Neural cell (in vitro differentiated cells): ENCODE data around the gene PTMS. TPM values are rescaled to one million over a fixed set of nuclear protein-coding genes. Genes with fewer than 3 reads are reported as not detected.

ENCODE experiments used
- H2AFZ ChIP-seq: fragments of 200-600, 300-800 bp; sonication (generic), shearing (Covaris generic); 2 replicates; pipeline ENCODE4 v1.6.0; 2014; ENCODE audit warnings: low read depth, mild to moderate bottlenecking, antibody characterized with exemption, low read length, moderate library complexity
- H3F3A ChIP-seq: fragments of 200-600 bp; shearing (Covaris generic); 2 replicates; pipeline ENCODE4 v1.6.1; 2016; ENCODE audit warnings: mild to moderate bottlenecking, moderate library complexity, mixed read lengths, antibody characterized with exemption, low read length; ENCODE audit not compliant: insufficient read depth, poor library complexity, severe bottlenecking
- H3K27ac ChIP-seq: fragments of 200-600, 300-800 bp; sonication (generic), shearing (Covaris generic); 2 replicates; pipeline ENCODE4 v1.5.1; 2014; ENCODE audit warnings: mild to moderate bottlenecking, low read length, moderate library complexity
- H3K27me3 ChIP-seq: fragments of 300-800, 200-600 bp; sonication (generic), shearing (Covaris generic); 2 replicates; pipeline ENCODE4 v1.6.0; 2014; ENCODE audit warnings: mild to moderate bottlenecking, low read depth, low read length, moderate library complexity; ENCODE audit not compliant: insufficient read depth
- H3K36me3 ChIP-seq: fragments of 300-800, 200-600 bp; sonication (generic), shearing (Covaris generic); 2 replicates; pipeline ENCODE4 v1.5.1; 2014; ENCODE audit warnings: mild to moderate bottlenecking, antibody characterized with exemption, low read length, moderate library complexity; ENCODE audit not compliant: insufficient read depth
- H3K4me2 ChIP-seq: fragments of 300-800, 200-600 bp; sonication (generic), shearing (Covaris generic); 2 replicates; pipeline ENCODE4 v1.6.0; 2014; ENCODE audit warnings: mild to moderate bottlenecking, low read length
- H3K4me3 ChIP-seq: fragments of 300-800, 200-600 bp; sonication (generic), shearing (Covaris generic); 2 replicates; pipeline ENCODE4 v1.5.1; 2014; ENCODE audit warnings: mild to moderate bottlenecking, low read length, moderate library complexity
- H3K79me2 ChIP-seq: fragments of 200-600 bp; shearing (Covaris generic); replicated peaks from 2 replicates; pipeline ENCODE4 v1.6.0; 2014; ENCODE audit warnings: mild to moderate bottlenecking, low read length, moderate library complexity; ENCODE audit not compliant: insufficient read depth
- H3K9ac ChIP-seq: fragments of 300-800, 200-600 bp; sonication (generic), shearing (Covaris generic); 2 replicates; pipeline ENCODE4 v1.6.1; 2016; ENCODE audit warnings: mild to moderate bottlenecking, low read length, mixed read lengths
- H3K9me2 ChIP-seq: fragments of 200-600 bp; shearing (Covaris generic); 2 replicates; pipeline ENCODE4 v1.6.1; 2016; ENCODE audit warnings: mild to moderate bottlenecking, low read length, mixed read lengths; ENCODE audit not compliant: insufficient read depth
- H3K9me3 ChIP-seq: fragments of 200-600, 300-800 bp; sonication (generic), shearing (Covaris generic); 2 replicates; pipeline ENCODE4 v1.6.1; 2016; ENCODE audit warnings: mild to moderate bottlenecking, mixed run types, low read length, moderate library complexity, mixed read lengths
- H4K20me1 ChIP-seq: fragments of 200-600 bp; shearing (Covaris generic); 2 replicates; pipeline ENCODE4 v1.6.1; 2016; ENCODE audit warnings: mild to moderate bottlenecking, mixed run types; ENCODE audit not compliant: insufficient read depth
- EP300 ChIP-seq: fragments of 450-650 bp; conservative IDR thresholded peaks from 2 replicates; pipeline ENCODE4 v1.6.1; 2014; ENCODE audit warnings: antibody characterized with exemption, mild to moderate bottlenecking, moderate library complexity; ENCODE audit not compliant: poor library complexity, severe bottlenecking
- EZH2 ChIP-seq: fragments of 200-600, 300-800 bp; shearing (Covaris generic), sonication (generic); IDR thresholded peaks from 2 replicates; pipeline ENCODE4 v1.6.1; 2014; ENCODE audit warnings: antibody characterized with exemption, low read length, borderline replicate concordance, mild to moderate bottlenecking; ENCODE audit not compliant: insufficient read depth, poor library complexity, severe bottlenecking
- MXI1 ChIP-seq: fragments of 450-650 bp; conservative IDR thresholded peaks from 2 replicates; pipeline ENCODE4 v1.6.1; 2014; ENCODE audit warnings: antibody characterized with exemption, mild to moderate bottlenecking; ENCODE audit not compliant: poor library complexity, severe bottlenecking
- POLR2AphosphoS5 ChIP-seq: IDR thresholded peaks from 2 replicates; pipeline ENCODE4 v1.6.1; 2012
- RAD21 ChIP-seq: fragments of 450-650 bp; conservative IDR thresholded peaks from 2 replicates; pipeline ENCODE4 v1.6.1; 2014; ENCODE audit warnings: antibody characterized with exemption, mild to moderate bottlenecking, moderate library complexity
- SMC3 ChIP-seq: fragments of 450-650 bp; conservative IDR thresholded peaks from 2 replicates; pipeline ENCODE4 v1.6.1; 2014; ENCODE audit warnings: antibody characterized with exemption, mild to moderate bottlenecking, moderate library complexity; ENCODE audit not compliant: poor library complexity
- TAF1 ChIP-seq: IDR thresholded peaks from 2 replicates; pipeline ENCODE4 v1.6.1; 2012; ENCODE audit warnings: low read depth
- polyA plus RNA-seq: library from polyadenylated mRNA; depleted of rRNA; stranded (reverse); fragments of >200 nt; gene quantifications from 2 replicates; pipeline ENCODE4 v1.2.3, GENCODE V29; 2014
- TF ChIP-seq, protein P1 (sequence below): fragments of 450-650 bp; IDR thresholded peaks from 2 replicates; pipeline ENCODE4 v1.5.1; 2014; ENCODE audit warnings: antibody characterized with exemption, mild to moderate bottlenecking, moderate library complexity; ENCODE audit not compliant: poor library complexity, severe bottlenecking
- TF ChIP-seq, protein P2 (sequence below): IDR thresholded peaks from 2 replicates; pipeline ENCODE4 v1.6.1; 2012; ENCODE audit warnings: borderline replicate concordance

PTMS gene
- polyA plus RNA-seq, 1 donor from 2014 or later, result 557 TPM

DNA sequence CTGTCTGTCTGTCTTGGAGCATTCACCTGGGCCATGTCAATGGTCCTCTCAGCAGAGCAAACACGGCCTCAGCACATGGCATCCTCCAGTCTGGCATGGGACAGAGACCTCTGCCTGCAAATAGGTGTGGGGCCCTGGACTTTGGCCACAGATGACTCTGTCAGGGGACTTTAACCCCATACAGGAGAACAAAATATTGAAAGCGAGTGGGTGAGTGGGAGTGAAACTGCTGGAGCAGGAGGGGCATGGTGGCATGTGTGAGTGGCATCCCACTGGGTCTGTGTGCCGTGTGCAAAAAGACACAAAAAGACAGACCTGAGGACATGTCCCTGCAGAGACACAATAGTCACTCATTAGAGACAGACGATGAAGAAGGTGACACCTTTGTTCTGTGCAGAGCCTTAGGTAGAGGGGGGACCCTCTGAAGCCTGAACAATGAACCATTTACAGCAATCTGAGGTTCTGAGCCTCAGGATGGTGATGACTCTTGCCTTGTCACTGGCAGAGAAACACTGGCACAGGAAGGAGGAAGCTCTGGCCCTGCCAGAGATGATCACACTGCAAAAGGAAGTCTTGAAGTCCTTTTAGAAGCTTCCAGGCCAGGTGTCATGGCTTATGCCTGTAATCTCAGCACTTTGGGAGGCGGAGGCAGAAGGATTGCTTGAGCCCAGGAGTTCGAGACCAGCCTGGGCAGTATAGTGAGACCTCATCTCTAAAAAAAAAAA lies 13.7 kb downstream of the PTMS start:
- Histone ChIP-seq H3K9ac (peak overlapping the region; percentile 62), H3K27ac (peak overlapping the region; percentile 79), H4K20me1 (no peaks in the 10 kb centered on the region), H2AFZ (no peak overlapping the region), H3K27me3 (no peaks in the 10 kb centered on the region), H3K4me3 (no peak overlapping the region), H3K9me3 (no peaks in the 10 kb centered on the region), H3K9me2 (no peaks in the 10 kb centered on the region), H3K36me3 (peaks cover 3% of the 10 kb centered on the region), H3K4me2 (no peak overlapping the region), H3F3A (no peaks in the 10 kb centered on the region), H3K79me2 (no peaks in the 10 kb centered on the region)
- no peak for TF ChIP-seq TAF1
- TF ChIP-seq SMC3, result no peak
- TF ChIP-seq EP300, result no peak
- TF ChIP-seq, protein P1, sequence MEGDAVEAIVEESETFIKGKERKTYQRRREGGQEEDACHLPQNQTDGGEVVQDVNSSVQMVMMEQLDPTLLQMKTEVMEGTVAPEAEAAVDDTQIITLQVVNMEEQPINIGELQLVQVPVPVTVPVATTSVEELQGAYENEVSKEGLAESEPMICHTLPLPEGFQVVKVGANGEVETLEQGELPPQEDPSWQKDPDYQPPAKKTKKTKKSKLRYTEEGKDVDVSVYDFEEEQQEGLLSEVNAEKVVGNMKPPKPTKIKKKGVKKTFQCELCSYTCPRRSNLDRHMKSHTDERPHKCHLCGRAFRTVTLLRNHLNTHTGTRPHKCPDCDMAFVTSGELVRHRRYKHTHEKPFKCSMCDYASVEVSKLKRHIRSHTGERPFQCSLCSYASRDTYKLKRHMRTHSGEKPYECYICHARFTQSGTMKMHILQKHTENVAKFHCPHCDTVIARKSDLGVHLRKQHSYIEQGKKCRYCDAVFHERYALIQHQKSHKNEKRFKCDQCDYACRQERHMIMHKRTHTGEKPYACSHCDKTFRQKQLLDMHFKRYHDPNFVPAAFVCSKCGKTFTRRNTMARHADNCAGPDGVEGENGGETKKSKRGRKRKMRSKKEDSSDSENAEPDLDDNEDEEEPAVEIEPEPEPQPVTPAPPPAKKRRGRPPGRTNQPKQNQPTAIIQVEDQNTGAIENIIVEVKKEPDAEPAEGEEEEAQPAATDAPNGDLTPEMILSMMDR, result no peak
- no peak for TF ChIP-seq MXI1
- no peak for TF ChIP-seq RAD21
- no peak for TF ChIP-seq EZH2
- TF ChIP-seq, protein P2, sequence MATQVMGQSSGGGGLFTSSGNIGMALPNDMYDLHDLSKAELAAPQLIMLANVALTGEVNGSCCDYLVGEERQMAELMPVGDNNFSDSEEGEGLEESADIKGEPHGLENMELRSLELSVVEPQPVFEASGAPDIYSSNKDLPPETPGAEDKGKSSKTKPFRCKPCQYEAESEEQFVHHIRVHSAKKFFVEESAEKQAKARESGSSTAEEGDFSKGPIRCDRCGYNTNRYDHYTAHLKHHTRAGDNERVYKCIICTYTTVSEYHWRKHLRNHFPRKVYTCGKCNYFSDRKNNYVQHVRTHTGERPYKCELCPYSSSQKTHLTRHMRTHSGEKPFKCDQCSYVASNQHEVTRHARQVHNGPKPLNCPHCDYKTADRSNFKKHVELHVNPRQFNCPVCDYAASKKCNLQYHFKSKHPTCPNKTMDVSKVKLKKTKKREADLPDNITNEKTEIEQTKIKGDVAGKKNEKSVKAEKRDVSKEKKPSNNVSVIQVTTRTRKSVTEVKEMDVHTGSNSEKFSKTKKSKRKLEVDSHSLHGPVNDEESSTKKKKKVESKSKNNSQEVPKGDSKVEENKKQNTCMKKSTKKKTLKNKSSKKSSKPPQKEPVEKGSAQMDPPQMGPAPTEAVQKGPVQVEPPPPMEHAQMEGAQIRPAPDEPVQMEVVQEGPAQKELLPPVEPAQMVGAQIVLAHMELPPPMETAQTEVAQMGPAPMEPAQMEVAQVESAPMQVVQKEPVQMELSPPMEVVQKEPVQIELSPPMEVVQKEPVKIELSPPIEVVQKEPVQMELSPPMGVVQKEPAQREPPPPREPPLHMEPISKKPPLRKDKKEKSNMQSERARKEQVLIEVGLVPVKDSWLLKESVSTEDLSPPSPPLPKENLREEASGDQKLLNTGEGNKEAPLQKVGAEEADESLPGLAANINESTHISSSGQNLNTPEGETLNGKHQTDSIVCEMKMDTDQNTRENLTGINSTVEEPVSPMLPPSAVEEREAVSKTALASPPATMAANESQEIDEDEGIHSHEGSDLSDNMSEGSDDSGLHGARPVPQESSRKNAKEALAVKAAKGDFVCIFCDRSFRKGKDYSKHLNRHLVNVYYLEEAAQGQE, result no peak
- no peak for TF ChIP-seq POLR2AphosphoS5

DNA sequence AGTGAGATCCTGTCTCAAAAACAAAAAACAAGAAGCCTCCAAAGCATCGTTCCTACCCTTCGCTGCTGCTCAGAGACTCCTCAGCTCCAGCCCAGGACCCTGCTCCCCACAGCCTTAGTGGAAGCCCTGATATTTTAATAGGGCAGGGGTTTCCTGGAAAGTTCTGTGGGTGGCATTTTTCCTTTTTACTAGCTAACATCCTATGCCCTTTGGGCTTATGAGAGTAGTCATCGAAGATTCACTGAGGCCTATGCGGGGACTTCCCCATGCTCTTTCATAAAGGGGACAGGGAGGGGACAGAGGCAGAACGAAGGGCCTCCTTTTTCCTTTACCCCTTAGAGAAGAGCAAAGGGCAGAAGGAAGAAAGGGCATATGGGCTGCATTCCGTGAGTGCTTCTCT lies 14.4 kb downstream of the PTMS start:
- TF ChIP-seq, protein P2, result no peak
- TF ChIP-seq RAD21, result no peak
- H3K4me3 ChIP-seq, result no peak overlapping the region
- H3K9me3 ChIP-seq, result no peaks in the 10 kb centered on the region
- H3K4me2 ChIP-seq, result no peak overlapping the region
- H2AFZ ChIP-seq, result no peak overlapping the region
- no peaks in the 10 kb centered on the region for H4K20me1 ChIP-seq
- no peaks in the 10 kb centered on the region for H3K27me3 ChIP-seq
- peaks cover 3% of the 10 kb centered on the region for H3K36me3 ChIP-seq
- no peaks in the 10 kb centered on the region for H3K79me2 ChIP-seq
- no peak overlapping the region for H3K9ac ChIP-seq
- H3K9me2 ChIP-seq, result no peaks in the 10 kb centered on the region
- H3K27ac ChIP-seq, result no peak overlapping the region
- no peaks in the 10 kb centered on the region for H3F3A ChIP-seq
